Measurements from ENCODE around the gene ZBTB45. TPM values are rescaled to one million over a fixed set of nuclear protein-coding genes. Genes with fewer than 3 reads are reported as not detected.
A peak's percentile ranks its signal among the peaks of the same experiment; 100 is the strongest.
"Not testable (repeated sequence)": the region's sequence is repeated elsewhere in the genome, so short reads cannot be mapped to it uniquely, and the experiment has no call there.

ZBTB45 gene
- total and polyA plus RNA-seq, 2 donors, result 3.3 to 18.4 TPM

DNA sequence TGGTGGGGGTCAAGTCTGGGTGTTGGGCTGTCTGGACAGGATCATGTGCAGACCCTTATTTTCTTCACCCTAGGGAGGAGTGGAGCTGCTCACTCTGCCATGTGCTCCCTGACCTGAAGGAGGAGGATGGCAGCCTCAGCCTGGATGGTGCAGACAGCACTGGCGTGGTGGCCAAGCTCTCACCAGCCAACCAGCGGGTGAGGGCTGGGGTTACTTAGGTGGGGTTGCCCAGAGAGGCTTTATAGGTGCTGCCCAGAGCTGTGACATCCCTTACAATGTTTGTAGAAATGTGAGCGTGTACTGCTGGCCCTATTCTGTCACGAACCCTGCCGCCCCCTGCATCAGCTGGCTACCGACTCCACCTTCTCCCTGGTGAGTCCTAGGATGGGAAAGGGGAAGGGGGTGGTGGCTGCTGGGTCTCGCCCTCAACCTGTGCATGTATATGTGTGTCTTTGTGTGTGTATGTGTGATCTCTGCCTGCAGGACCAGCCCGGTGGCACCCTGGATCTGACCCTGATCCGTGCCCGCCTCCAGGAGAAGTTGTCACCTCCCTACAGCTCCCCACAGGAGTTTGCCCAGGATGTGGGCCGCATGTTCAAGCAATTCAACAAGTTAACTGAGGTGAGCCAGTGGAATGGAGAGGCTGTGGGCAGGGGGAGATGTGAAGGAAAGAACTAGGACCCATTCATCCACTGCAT is 30.2 kb upstream of the ZBTB45 start:
- peaks cover 6% of the 10 kb centered on the region for H3K36me3 ChIP-seq (ENCODE audit: insufficient read depth)
- 90% methylated on average over 11 of the region's 11 CpGs for WGBS

GRCh38 chr19:58548859-58549663 is 29.5 kb upstream of the ZBTB45 start:
- no peak for DNase-seq (ENCODE audit: extremely low spot score)
- H3K4me3 ChIP-seq (ENCODE audit: low read depth, low read length), result no peak overlapping the region
- H3K4me1 ChIP-seq (ENCODE audit: insufficient read depth), result peaks cover 5% of the 10 kb centered on the region
- H3K27ac ChIP-seq (ENCODE audit: low read depth), result no peak overlapping the region
- WGBS, result 91% methylated on average over 20 of the region's 20 CpGs
- peaks cover 6% of the 10 kb centered on the region for H3K36me3 ChIP-seq (ENCODE audit: insufficient read depth)

More for the DNA sequence above, 30.2 kb upstream of the ZBTB45 start:
- no peak overlapping the region for H3K4me3 ChIP-seq (ENCODE audit: low read depth, low read length)
- no peak overlapping the region for H3K27ac ChIP-seq (ENCODE audit: low read depth)
- no peak for DNase-seq (ENCODE audit: extremely low spot score)
- peaks cover 5% of the 10 kb centered on the region for H3K4me1 ChIP-seq (ENCODE audit: insufficient read depth)

GRCh38 chr19:58547323-58548312 is 28.0 kb upstream of the ZBTB45 start:
- no peak for DNase-seq (ENCODE audit: extremely low spot score)
- no peak overlapping the region for H3K4me3 ChIP-seq (ENCODE audit: low read depth, low read length)
- WGBS, result 85% methylated on average over 18 of the region's 18 CpGs
- H3K4me1 ChIP-seq (ENCODE audit: insufficient read depth), result peaks cover 5% of the 10 kb centered on the region
- no peak overlapping the region for H3K27ac ChIP-seq (ENCODE audit: low read depth)
- H3K36me3 ChIP-seq (ENCODE audit: insufficient read depth), result peaks cover 6% of the 10 kb centered on the region

- whole genome bisulfite sequencing, result 22% methylated on average over 1 of the region's 1 CpG
- Histone ChIP-seq H3K27ac (ENCODE audit: low read depth) (no peak overlapping the region), H3K4me3 (ENCODE audit: low read depth, low read length) (peak overlapping the region; percentile 97), H3K36me3 (ENCODE audit: insufficient read depth) (peaks cover 6% of the 10 kb centered on the region), H3K4me1 (ENCODE audit: insufficient read depth) (peaks cover 5% of the 10 kb centered on the region)
- no peak for DNase-seq (ENCODE audit: extremely low spot score)
Measured at GRCh38 chr19:58546019-58546530, 26.5 kb upstream of the ZBTB45 start.

GRCh38 chr19:58545286-58546018 is 25.8 kb upstream of the ZBTB45 start:
- H3K27ac ChIP-seq (ENCODE audit: low read depth), result no peak overlapping the region
- H3K4me1 ChIP-seq (ENCODE audit: insufficient read depth), result peaks cover 5% of the 10 kb centered on the region
- peaks cover 6% of the 10 kb centered on the region for H3K36me3 ChIP-seq (ENCODE audit: insufficient read depth)
- peak overlapping the region; percentile 97 for H3K4me3 ChIP-seq (ENCODE audit: low read depth, low read length)
- 7% methylated on average over 21 of the region's 21 CpGs for WGBS
- DNase-seq (ENCODE audit: extremely low spot score), result no peak

DNA sequence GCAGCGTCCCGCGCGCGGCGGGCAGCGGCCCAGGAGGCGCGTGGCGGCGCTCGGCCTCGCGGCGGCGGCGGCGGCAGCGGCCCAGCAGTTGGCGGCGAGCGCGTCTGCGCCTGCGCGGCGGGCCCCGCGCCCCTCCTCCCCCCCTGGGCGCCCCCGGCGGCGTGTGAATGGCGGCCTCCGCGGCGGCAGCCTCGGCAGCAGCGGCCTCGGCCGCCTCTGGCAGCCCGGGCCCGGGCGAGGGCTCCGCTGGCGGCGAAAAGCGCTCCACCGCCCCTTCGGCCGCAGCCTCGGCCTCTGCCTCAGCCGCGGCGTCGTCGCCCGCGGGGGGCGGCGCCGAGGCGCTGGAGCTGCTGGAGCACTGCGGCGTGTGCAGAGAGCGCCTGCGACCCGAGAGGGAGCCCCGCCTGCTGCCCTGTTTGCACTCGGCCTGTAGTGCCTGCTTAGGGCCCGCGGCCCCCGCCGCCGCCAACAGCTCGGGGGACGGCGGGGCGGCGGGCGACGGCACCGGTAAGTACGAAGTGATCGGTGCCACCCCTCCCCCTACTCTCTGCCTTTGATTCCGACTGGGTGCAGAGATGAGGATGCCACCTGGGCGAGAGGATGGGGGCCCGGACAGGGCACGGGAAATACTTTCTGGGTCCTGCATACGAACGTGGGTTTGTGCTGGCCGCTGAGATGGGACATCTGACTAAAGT is 25.1 kb upstream of the ZBTB45 start:
- WGBS, result under 1% methylated on average over 91 of the region's 92 CpGs
- DNase-seq (ENCODE audit: extremely low spot score), result no peak
- Histone ChIP-seq H3K36me3 (ENCODE audit: insufficient read depth) (peaks cover 6% of the 10 kb centered on the region), H3K27ac (ENCODE audit: low read depth) (peak overlapping the region; percentile 86), H3K4me1 (ENCODE audit: insufficient read depth) (peaks cover 5% of the 10 kb centered on the region), H3K4me3 (ENCODE audit: low read depth, low read length) (peak overlapping the region; percentile 97)

GRCh38 chr19:58543826-58544590 is 24.4 kb upstream of the ZBTB45 start, which contains the start of gene TRIM28:
TSS of gene TRIM28 (plus strand) at chr19:58544064. CDS start at chr19:58544758, 694 bp downstream.
- peaks cover 4% of the 10 kb centered on the region for H3K36me3 ChIP-seq (ENCODE audit: insufficient read depth)
- H3K4me1 ChIP-seq (ENCODE audit: insufficient read depth), result peaks cover 5% of the 10 kb centered on the region
- H3K4me3 ChIP-seq (ENCODE audit: low read depth, low read length), result peak within 1 kb of the TSS; percentile 97
- peak within 1 kb of the TSS; percentile 97 for H3K27ac ChIP-seq (ENCODE audit: low read depth)
- WGBS, result under 1% methylated on average over 73 of the region's 73 CpGs
- DNase-seq (ENCODE audit: extremely low spot score), result peak; percentile 98

- H3K4me1 ChIP-seq (ENCODE audit: insufficient read depth); DNase-seq (ENCODE audit: extremely low spot score); H3K36me3 ChIP-seq (ENCODE audit: insufficient read depth); H3K4me3 ChIP-seq (ENCODE audit: low read depth, low read length): not testable (repeated sequence)
- WGBS, result 81% methylated on average over 18 of the region's 18 CpGs
- H3K27ac ChIP-seq (ENCODE audit: low read depth), result peak overlapping the region; percentile 86
Measured at GRCh38 chr19:58542641-58543372, 23.2 kb upstream of the ZBTB45 start.

DNA sequence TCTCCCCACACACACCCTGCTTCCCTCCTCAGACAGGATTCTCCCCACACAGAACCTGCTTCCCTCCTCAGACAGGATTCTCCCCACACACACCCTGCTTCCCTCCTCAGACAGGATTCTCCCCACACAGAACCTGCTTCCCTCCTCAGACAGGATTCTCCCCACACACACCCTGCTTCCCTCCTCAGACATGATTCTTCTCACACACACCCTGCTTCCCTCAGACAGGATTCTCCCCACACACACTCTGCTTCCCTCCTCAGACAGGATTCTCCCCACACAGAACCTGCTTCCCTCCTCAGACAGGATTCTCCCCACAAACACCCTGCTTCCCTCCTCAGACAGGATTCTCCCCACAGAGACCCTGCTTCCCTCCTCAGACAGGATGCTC is 19.6 kb upstream of the ZBTB45 start:
- not testable (repeated sequence) for DNase-seq (ENCODE audit: extremely low spot score); H3K4me1 ChIP-seq (ENCODE audit: insufficient read depth); H3K36me3 ChIP-seq (ENCODE audit: insufficient read depth); H3K4me3 ChIP-seq (ENCODE audit: low read depth, low read length); H3K27ac ChIP-seq (ENCODE audit: low read depth)

DNA sequence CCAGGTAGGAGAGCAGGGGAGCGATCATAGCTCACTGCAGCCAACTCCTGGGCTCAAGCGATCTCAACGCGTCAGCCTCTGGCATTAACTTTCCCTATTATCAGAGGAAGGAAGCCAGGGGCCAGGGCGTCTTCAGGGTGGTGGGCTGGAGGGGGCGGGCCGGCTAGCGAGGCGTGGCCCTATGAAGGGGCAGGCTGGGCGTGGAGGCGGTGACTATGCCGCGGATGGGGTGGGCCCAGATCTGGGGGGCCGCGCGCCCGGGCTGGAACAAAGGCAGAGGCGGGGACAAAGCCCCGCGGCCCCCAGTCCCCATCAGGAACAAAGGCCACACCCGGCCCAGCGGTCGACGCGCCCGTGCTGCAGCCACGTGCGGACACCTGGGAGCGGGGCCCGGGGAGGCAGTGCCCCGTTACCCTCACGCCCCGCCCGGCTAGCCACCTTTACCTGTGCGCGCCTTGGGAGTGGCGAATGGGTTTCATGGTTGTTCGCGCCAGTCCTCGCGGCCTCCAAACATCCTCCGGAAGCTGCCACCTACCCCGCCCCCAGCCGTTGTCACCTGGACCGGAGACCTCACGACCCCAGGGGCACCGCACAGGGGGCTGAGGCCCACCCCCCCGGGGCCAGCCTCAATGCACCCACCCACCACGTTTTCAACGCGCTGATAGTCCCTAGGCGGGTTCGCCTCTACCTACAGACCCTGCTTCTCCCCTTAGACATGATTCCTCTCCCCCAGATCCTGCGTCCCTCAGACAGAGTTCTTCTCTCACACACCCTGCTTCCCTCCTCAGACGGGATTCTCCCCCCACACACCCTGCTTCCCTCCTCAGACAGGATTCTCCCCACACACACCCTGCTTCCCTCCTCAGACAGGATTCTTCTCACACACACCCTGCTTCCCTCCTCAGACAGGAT is 18.9 kb upstream of the ZBTB45 start:
- WGBS, result 3% methylated on average over 55 of the region's 55 CpGs
- peaks cover 2% of the 10 kb centered on the region for H3K4me1 ChIP-seq (ENCODE audit: insufficient read depth)
- H3K36me3 ChIP-seq (ENCODE audit: insufficient read depth), result no peaks in the 10 kb centered on the region
- DNase-seq (ENCODE audit: extremely low spot score), result no peak
- peak overlapping the region; percentile 14 for H3K4me3 ChIP-seq (ENCODE audit: low read depth, low read length)
- peak overlapping the region; percentile 14 for H3K27ac ChIP-seq (ENCODE audit: low read depth)
